HG03196 (cell line): Measurements from ENCODE around the gene LCLAT1.

Source experiments
- ATAC-seq: cut with Tn5 transposase; IDR thresholded peaks from one replicate; pipeline ENCODE4 v1.9.1; 2021; ENCODE audit not compliant: unreplicated experiment

Gene LCLAT1

DNA sequence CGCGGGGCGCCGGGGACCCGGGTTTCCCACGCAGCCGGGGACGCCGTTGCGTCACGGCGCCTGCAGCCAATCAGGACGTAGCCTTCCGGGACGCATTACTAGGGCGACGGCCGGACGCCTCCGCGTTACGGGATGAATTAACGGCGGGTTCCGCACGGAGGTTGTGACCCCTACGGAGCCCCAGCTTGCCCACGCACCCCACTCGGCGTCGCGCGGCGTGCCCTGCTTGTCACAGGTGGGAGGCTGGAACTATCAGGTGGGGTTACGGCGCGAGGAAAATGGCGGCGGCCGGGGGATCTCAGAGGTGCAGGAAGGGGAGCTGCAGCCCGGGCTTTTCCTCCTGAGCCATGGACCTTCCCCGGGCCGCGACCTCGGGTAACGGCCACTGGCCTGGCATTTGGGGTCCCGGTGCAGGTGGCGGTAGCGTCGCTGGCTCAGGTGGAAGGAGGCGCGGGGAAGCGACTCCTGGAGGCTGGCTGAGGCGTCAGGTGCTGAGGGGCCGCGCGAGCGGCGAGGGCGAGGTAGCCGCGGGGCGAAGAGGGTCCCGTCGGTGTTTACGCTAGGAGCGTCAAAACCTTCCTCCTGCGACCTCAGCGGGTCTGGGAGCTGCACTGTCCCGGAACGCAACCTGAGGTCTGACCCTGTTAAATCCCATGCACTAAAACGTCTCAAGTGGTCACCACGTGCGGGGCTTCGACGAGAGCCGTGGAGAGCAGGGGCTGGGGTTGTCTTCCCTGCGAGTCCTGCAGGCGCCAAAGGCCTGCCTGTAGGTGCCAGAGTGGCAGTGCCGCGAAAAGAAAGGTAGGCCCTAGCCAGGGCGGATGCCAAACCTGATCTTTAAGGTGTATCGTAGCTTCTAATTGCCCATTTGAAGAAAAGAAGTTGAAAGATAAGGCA lies at the start of gene LCLAT1:
LCLAT1 (plus strand) TSS at position 98 of the 897 bp plus-strand sequence. CDS start 78,345 bp downstream, outside the sequence.
- ATAC-seq: peak; percentile 84

GRCh38 chr2:30398084-30398873 lies 48.8 kb upstream of the LCLAT1 start:
- ATAC-seq: no peak

GRCh38 chr2:30400151-30400954 lies 46.7 kb upstream of the LCLAT1 start:
- no peak for ATAC-seq

- ATAC-seq: no peak
Observed at GRCh38 chr2:30402441-30403182, 44.4 kb upstream of the LCLAT1 start.

GRCh38 chr2:30403592-30404312 lies 43.3 kb upstream of the LCLAT1 start:
- no peak for ATAC-seq

DNA sequence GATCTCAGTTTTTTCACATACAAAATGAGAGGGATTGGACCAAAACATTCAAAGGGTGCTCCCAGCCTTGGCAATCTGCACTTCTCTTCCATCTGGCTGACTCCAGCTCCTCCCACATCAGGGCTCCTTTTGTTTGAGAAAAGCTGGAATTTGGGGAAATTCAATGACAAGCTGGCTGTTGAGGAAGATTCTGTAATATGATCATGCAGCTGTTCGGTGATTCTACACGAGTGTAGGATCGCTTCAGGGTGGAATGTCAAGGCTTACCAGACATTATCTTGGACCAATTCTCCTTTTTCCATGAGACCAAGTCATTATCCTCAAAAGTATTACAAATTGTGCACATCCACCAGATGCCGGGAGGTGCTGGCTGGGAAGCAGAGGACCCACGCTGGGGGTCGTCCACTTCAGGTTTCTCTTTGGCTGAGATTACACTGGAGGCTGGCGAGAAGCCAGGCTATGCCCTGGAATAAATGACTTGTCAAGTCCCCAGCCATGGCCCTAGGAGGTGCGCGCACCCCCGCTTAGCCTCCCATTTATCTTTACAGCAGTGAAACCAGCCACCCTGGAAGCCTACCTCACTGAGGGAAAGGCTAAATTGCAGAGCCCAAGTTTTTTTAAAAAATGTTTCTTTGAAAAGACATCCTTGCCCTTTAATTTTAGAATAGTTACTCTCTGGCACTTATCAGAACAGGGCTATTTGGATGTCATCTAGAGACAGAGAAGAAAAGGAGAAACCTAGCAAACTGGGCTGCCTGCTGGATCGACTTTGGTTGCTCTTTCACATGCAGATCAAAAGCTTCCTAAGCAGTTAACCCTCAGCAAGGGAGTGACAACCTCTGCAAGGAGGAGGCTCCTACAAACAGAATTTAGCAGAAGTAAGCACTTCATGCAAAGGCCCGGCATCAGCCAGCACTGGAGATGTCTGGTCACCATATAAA lies 42.5 kb upstream of the LCLAT1 start:
- no peak for ATAC-seq

- no peak for ATAC-seq
Observed at GRCh38 chr2:30405260-30405605, 41.8 kb upstream of the LCLAT1 start.

DNA sequence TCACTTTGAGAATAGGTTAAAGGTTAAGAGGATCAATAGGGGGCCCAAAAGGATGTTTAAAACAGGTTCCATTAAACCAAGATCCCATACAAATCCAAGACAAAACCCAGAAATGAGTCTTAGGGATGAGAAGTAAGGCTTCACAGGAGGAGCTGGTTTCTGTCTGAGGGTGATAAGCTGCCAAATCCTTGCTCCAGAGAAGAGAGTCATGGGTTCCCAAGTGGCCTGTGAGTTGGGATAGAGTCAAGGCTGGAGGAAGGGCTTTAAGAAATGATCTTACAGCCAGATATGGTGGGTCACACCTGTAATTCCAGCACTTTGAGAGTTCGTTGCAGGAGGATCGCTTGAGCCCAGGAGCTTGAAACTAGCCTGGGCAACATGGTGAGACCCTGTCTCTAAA lies 40.2 kb upstream of the LCLAT1 start:
- ATAC-seq: no peak

- no peak for ATAC-seq
Observed at GRCh38 chr2:30408961-30409387, 38.1 kb upstream of the LCLAT1 start.

DNA sequence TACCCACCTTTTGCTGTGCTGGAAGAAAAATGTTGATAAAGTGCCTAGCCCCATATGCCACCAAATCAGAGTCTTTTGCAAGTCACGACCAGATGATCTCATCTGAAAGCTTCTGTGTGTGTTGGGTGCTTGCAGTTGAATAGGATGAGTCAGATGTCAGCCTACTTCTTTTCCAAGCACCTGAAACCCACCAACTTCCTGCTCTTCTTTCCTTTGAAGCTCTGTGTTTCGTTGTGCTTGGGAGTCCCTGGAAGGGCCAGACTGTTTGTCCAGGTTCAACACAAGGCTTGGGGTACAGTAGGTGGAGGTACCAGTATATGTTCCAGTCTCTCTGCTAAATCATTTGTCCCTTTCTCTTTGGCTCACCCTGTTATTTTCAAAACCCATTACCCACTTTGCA lies 36.8 kb upstream of the LCLAT1 start:
- no peak for ATAC-seq

DNA sequence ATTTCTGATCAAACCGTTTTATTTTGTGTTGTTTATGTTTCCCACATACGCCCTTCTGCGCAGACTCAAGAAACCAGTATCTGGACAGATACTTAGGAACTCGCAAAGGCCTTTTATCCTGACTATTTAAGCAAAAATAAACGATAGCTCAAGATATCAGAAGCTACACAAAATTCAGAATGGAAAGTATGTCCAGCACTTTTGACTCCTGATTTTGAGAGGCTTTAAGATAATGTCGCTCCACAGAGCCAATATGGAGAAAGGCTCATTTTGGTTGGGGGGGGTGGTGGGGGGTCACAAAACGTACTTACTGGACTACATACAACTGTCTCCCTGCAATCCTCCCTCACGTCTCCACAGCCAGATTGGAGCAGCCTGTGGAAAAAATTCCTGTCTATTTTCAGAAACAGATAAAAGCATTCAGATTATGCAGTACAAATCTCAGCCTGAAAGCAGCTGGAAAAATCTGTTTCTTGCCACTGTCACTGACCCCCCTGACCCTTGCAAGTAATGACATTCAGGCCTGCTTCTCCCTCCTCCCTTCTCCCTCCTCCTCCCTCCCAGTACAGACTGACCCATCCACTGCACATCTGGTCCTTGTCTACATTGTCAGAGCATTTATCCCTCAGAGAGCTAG lies 34.9 kb upstream of the LCLAT1 start:
- no peak for ATAC-seq

DNA sequence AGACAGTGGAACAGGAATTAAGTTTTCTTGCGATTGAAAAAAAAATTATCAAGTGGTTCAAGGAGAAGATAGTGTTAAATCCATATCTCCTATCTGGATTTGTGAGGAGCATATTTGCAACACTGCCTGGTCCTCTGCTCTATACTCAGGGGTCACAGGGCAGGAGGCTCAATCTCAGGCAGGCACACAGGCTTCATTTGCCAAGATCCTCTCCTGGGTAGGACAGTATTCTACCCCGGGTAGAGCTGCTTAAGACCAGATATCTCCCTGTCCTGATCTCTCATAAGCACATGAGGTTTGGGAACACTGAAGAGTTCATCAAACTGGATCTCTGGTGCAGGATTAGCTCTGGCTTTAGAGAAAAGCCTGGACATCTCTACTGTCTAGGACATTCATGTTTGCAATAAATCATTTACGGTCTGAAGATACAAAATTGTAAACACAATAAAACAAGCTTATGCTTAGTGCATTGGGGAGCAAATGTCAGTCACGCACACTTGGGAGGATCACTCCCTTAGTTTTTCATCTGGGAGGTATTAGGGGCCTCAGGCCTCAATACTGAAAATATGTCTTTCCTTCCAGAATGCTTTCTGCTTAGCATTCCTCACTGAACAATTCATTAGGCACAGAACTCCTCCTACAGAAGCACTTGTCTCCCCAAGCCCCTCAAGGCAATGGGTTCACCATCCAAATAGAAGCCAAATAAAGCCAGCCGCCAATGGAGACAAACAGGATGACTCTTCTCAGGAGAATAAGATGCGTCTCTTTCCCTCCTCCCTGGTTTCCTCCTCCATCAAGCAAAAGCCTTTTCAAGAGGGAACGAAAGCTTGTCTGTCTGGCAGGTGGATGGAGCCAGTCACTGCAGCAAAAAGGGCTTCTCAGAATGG lies 34.1 kb upstream of the LCLAT1 start:
- no peak for ATAC-seq

DNA sequence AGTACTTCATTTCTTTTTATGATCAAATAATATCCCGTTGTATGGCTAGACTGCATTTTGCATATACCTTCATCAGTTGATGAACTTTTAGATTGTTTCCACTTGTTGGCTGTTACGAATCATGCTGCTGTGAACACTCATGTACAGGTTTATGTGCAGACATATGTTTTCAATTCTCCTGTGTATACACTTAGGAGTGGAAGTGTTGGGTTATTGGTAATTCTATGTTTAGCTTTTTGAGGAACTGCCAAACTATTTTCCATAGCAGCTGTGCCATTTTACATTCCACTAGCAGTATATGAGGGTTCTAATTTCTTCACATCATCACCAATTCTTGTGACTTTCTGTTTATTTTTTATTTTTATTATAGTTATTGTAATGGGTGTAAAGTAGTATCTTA lies 32.1 kb upstream of the LCLAT1 start:
- ATAC-seq: no peak

- ATAC-seq: no peak
Observed at GRCh38 chr2:30417253-30417652, 29.8 kb upstream of the LCLAT1 start.

- ATAC-seq: no peak
Observed at GRCh38 chr2:30421026-30421603, 25.9 kb upstream of the LCLAT1 start.

- ATAC-seq: no peak
Observed at GRCh38 chr2:30421604-30422443, 25.2 kb upstream of the LCLAT1 start.
